ENCODE data around the gene MRPS34. TPM values are rescaled to one million over a fixed set of nuclear protein-coding genes. Genes with fewer than 3 reads are reported as not detected.

Gene MRPS34
- total and polyA plus RNA-seq, 10 of the 15 experiments (the other 5 are each of a cell fraction or from before 2014, with no cell fraction given) = 3.6 to 285 (median 147) TPM

- CTCF ChIA-PET = no interaction called here
- SMC1A ChIA-PET (ENCODE audit: uncharacterized antibody, unreplicated experiment) = no interaction called here
- Histone ChIP-seq H3K27me3 (replicated peaks in 1 of 2; ENCODE audit: control insufficient read depth in 2 of 2, insufficient read depth in 2 of 2, low read length in 1 of 2) (no peaks in the 10 kb centered on the region), H3K27ac (ENCODE audit: control insufficient read depth, insufficient read depth) (no peak overlapping the region), H3K79me2 (ENCODE audit: control insufficient read depth, insufficient read depth, low read length) (no peaks in the 10 kb centered on the region; the same call in none of the 2 replicates), H3K9ac (ENCODE audit: control insufficient read depth, insufficient read depth, low read length) (no peak overlapping the region), H2AFZ (ENCODE audit: control insufficient read depth, low read depth, low read length) (no peak overlapping the region), H3K4me1 (ENCODE audit: control insufficient read depth, insufficient read depth, low read length) (no peaks in the 10 kb centered on the region), H3K36me3 (ENCODE audit: control insufficient read depth in 2 of 2, insufficient read depth in 2 of 2, low read length in 1 of 2) (peaks cover 0 to 12% of the 10 kb centered on the region in 2 experiments; a peak in 3 of 4 replicates), H3K9me3 (replicated peaks; ENCODE audit: control insufficient read depth, insufficient read depth, low read length) (no peaks in the 10 kb centered on the region), H3K4me2 (ENCODE audit: control insufficient read depth, insufficient read depth) (no peak overlapping the region), H4K20me1 (ENCODE audit: control insufficient read depth, insufficient read depth) (no peaks in the 10 kb centered on the region), H3K4me3 (no peak overlapping the region)
- in situ Hi-C loops (cut with MboI) = no loop called here
- WGBS (ENCODE audit: insufficient coverage, insufficient replicate concordance, low lambda C conversion rate, missing lambda C conversion rate) = 93% methylated on average over 53 of the region's 53 CpGs
- ATAC-seq (no peak), DNase-seq (ENCODE audit: low read depth, low spot score) (no peak), FAIRE-seq (no peak)
- intact Hi-C loops (cut with micrococcal nuclease; ENCODE audit: unreplicated experiment) = no loop called here
- RAD21 ChIA-PET (ENCODE audit: unreplicated experiment) = no interaction called here
- no TSS peak for BruUV-seq (replicated peaks)
- POLR2A ChIA-PET = interaction anchor here (1.0 kb wide), 1 partner anchor 15 kb away, joined by 4 read pairs; no protein-coding TSS in a partner anchor
- TF ChIP-seq EGR1 (IDR thresholded peaks at IDR 0.05; ENCODE audit: borderline replicate concordance in 1 of 2, low read depth in 2 of 2, low read length in 2 of 2) (no peak), ZNF592 (IDR thresholded peaks at IDR 0.05) (no peak), EED (IDR thresholded peaks at IDR 0.05; ENCODE audit: low read depth) (no peak), ZNF207 (IDR thresholded peaks at IDR 0.05; ENCODE audit: borderline replicate concordance) (no peak), KDM1A (IDR thresholded peaks at IDR 0.05; ENCODE audit: borderline replicate concordance) (no peak), CEBPZ (IDR thresholded peaks at IDR 0.05; ENCODE audit: low read depth, low read length) (no peak), BCL3 (IDR thresholded peaks at IDR 0.05; ENCODE audit: borderline replicate concordance, insufficient read depth, low read depth, low read length, poor library complexity, severe bottlenecking) (no peak), USF1 (IDR thresholded peaks at IDR 0.05; ENCODE audit: borderline replicate concordance, extremely low read length, insufficient read depth, low read depth, low read length) (no peak), POU2F2 (IDR thresholded peaks at IDR 0.05; ENCODE audit: borderline replicate concordance, low read depth, low read length) (no peak)
Observed at GRCh38 chr16:1791256-1791942, 18.5 kb upstream of the MRPS34 start.

Measured in GM12878 (cell line).